HG02623 (cell line): ENCODE data around the gene SLC7A5.
A peak's percentile ranks its signal among the peaks of the same experiment; 100 is the strongest.
"Not testable (repeated sequence)": the region's sequence is repeated elsewhere in the genome, so short reads cannot be mapped to it uniquely, and the experiment has no call there.

Source experiments
- ATAC-seq: cut with Tn5 transposase; IDR thresholded peaks from one replicate; pipeline ENCODE4 v1.9.1; 2021; ENCODE audit warnings: moderate library complexity; ENCODE audit not compliant: unreplicated experiment

The SLC7A5 gene

DNA sequence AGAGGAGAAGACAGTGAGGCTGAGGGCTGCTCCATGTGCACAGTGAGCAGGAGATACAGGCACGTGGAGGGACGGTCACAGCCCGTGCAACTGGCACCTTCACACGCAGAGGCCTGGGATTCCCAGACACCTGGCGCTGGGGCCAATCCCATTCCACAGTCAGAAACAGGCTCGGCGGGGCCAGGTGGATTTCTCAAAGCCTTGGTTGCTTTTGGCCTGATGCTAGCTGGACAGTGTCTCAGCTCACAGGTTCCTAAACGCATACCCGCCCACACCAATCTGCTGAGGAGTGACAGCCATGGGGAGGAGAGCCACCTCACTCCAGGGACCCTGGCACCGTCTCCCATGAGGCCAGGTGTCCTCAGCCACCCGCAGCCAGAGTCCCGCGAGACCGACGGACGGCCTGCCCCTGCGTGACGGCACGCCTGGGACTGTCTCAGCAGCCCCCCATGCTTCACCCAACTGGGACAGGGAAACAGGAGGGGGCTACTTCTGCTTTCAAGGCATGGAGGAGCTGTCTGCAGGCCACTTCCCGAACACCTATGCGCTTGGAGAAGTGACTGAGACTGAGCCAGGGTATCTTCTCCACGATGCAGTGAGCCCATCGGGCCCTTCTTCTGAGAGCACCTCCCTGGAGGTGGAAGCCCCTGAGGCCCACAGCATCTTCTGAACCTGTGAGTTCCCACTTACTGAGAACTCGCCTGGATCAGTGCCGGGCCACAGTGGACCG lies 6.5 kb downstream of the SLC7A5 start:
- not testable (repeated sequence) for ATAC-seq

DNA sequence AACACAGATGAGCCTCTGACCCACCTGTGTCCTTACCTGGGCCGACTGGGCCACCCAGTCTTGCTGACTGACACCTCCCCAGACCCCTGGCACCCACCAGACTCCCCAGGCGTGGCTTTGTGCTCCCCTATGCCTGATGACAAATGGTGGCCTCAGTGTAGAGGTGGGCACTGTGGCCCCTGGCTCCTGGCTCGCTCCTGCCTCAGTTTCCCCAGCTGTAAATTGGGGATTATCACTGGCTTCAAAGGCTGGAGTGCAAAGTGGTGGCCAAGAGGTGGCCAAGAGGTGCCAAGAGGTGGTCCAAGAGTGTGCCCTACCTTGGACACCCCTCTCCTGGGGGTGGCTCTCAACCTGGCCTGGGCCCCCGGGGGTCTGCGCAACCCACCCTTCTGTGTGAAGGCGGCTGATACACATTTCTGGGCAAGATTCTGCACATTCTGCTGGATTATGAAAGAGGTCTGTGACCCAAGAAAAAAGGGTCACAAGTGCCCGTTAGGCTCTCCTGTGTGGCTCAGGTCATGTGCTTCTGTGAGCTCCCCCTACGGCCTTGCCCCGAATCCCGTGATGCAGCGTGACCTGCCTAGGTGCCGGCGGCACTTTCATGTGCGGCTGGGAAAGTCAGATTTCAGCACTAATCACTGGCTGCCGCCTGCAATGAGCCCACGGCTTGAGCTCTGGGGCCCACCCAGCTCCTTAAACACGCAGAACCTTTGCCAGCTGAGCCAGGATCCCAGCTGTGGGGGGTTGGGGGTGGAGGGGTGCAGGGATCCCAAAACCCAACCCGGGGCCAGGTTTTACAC lies 7.8 kb downstream of the SLC7A5 start:
- not testable (repeated sequence) for ATAC-seq

DNA sequence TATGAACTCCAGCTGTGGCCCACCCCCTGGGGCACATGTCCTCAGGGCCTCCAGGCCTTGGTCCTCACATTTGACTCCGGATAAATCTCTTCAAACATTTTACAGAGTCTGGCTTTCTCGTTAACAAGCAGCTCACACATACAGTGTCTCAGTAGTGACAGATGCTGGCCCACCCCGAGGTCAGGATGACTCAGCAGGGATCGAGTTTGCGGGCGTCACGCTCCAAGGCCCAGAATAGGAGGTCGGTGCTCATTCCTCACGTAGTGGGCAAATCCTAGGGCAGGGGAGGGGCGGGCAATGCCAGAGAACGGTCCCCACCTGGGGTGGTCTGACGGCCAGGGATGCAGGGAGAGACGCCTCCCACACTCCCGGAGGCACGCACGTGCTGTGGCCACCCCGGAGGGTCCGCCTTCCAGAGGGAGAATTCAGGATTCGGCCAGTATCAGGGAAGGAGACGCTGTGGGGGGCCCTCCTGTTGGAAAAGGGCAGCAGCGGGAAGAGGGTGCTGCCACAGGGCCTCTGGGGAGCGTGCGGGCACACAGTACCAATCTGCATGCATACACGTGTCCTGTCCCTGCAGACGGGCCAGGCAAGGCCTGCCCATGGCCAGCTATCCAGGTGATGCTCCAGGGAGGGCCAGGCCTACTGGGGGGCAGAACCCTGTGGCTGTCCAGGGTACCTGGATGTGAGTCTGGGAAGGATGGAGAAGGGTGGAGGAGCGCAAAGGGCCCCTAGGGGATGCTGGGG lies 8.6 kb downstream of the SLC7A5 start:
- ATAC-seq = no peak

DNA sequence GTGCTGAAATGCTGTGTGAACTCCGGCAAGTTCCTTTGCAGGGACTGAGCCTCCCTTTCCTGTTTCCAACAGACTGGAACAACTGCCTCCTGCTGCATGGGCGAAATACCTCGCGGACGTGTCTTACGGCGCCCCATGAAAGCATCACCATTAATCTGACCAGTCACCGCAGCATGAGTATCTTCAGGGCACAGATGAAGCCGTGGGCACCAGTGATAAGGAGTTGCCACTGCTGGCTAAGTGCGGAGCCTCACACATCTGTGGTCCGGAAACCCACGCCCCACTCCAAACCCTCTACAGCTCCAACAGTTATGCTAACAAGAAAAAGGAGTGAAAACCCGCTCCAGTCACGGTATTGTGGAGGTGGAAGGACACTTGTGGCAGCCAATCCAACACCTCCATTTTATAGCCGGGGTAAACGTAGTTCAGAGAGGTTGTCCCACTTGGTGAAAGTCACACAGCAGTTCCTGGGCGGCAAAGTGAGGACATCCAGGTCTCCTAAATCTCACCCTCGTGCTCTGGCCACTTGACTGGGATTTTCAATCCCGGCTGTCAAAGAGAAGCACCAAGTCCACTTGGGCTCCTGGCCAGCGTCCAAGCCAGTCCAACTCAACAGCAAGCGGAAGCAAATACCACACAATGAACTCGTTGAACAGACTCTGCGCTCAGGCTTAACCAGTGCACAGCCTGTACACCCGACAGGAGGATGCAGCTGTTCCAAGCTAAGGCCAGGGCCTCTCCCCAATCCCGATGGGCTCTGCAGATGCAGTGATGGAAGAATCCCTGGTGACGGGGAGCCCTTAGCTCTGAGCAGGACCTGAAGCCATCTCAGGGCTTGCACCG lies 10.9 kb downstream of the SLC7A5 start:
- ATAC-seq = not testable (repeated sequence)

DNA sequence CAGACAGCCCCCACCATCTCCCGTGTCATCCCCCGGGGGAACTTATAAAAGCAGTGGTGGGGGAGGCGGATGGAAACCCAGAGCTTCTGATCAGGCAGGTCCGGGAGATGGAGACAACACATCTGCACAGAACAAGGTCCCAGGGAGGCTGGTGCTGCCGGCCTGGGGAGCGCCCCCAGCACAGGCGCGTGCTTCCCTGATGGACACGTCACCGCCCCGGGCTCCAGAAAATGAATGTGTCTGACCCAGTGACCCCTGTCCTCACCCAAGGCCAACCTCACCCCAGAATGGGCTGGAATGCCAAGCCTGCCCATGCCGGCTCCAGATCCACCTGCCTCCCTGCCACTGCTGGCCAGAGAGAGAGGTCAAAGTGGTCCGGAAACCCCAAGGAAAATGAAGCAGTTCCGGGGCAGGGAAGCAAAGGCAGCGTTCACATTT lies 12.5 kb downstream of the SLC7A5 start:
- no peak for ATAC-seq

DNA sequence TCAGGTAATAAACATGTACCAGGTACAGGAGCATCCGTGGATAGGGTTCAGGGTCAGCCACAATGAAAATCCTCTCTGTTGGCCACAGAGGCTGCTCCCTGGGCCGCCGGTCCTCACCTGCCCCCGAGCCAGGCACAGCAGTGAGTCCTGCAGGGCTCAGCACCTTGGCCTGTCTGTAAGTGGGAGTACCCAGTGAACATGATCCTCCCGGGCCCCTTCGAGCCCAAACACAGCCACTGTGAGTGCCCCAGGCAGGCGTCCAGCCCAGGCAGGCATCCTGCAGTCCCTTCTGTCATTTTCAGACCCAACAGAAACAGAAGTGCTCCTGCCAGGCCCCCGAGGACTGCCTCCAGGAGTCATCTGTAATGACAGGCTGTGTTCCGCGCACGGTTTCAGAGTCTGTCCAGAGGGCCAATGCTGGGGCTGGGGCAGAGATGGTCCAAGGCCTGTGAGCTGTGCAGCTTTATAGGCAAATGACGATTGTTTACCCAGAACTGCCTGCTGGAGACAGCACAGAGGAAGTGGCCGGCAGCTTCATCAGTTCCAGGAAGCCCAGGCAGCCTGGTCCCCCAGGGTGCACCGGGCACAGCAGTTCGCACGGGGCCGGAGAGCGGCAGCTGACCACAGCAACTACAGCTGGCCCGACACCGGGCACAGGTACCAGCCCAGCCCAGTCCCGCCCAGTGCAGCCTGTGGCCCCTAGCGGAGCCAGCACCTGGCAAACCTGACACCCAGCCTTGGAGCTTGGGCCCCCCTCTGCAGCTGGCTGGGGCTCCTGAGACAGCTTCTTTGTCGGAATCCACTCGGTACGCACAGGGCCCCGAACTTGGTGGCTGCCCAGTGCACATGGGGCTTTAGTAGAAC lies 13.2 kb downstream of the SLC7A5 start:
- ATAC-seq = no peak

DNA sequence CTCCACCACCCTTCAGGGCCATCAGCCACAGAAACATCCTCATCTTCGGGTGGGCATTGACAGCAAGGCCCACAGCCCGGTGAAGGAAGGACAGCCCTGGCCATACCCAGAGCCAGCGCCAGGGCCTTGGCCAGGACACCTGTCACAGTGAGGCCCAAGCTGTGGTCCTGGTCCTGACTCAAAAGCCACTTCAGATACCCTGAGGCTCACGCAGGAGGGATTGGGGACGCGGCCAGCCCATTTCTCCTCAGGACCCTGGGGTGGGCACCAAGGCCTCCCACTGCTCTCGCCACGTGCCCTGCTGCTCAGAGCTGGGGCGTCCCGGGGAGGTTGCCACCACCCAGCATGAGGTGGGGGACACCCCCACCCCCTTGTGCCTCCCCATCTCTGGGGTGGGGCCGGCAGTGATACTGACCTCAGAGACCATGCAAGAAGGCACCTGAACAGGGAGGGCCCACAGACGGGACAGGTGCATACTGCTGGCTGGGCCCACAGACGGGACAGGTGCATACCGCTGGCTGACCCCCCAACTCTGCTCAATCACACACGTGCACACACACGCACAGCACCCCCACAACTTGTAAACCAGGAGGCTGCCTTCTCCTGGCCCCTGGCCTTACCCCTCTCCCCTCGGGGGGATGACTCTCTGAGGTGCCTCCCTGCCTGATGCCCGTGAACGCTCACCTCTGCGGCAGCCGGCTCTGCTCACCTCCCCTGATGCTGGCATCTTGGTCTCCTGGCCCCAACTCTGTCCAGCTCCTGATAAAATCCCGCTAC lies 14.2 kb downstream of the SLC7A5 start:
- no peak for ATAC-seq

DNA sequence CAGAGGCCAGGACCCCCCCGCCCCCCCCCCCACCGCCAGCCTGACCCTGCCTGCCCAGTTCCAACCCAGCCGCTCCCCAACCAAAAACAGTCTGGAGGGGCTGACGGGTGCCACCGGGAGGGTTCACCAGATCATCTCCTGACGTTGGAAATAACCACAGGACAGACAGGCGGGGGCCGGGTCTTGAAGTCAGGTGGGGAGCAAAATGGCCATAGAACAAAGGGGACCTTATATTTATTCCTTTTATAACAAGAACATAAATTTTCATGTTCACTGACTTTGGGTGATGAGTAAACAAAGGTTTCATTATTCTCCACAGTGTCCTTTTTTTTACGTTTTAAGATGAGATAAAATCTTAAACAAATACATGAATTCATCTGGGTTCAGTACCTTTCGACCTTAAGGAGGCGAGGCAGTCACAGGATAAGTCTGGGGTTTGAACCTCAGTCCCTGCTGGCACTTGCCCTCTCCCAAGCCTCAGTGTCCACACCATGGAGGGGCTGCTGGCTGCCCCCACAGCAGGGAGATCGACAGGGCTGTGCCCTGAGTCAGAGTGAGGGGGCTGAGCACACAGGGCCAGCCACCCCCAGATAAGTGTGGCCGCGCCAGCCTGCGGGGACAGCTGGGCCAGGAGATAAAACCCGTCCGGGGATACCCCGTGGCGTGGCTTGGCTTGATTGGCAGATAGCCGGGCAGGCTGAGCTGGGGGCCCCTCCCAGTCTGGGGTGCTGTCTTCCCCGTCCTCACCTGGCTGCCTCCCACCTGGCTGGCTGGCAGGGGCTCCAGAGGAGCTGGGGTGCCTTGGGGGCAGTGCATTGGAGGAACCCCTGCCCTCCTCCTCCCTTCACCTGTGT lies 15.0 kb downstream of the SLC7A5 start:
- no peak for ATAC-seq

DNA sequence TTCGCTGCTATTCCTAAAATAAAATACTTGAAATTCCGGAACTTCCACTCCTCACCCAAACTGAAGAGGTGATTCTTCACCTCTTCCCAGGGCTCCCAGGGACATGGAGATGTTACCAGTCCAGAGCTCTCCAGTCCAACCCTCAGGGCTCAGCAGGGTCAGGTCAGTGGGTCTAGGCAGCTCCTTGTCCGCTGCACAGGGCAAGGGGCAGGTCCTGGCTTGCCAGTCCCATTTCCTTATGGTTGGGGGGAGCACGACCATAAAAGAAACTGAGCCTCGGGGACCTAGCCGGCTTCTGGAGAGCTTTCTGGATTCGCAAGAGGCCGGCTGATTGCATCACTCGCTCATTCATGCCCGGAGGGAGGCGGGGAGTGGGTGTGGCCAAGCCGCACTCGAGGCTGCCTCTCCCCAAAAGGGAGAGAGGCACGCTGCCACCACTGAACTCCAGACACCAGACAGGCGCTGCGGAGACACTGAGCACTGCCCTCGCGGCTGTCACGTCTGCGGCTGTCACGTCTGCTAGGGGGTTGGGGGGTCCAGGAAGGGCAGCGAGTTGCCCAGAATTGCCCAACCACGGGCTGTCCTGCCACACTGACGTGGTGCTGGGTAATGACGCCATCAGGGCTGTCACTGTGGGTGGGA lies 15.8 kb downstream of the SLC7A5 start:
- ATAC-seq = peak; percentile 54

DNA sequence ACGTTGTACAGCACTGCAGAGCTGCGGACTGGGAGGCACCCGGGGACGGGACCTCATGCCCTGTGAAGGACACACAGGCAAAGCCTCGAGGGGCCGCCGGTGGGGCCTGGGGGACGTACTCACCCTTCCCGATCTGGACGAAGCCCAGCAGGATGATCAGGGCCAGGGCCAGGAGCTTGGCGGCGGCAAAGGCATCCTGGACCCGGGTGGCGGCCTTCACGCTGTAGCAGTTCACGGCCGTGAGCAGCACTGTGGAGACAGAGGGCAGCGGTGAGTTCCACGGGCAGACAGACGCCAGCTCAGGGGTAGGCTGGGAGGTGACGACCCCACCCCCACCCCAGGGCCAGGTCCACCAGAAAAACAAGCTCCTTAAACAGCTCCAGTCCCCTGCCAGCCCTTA lies 17.7 kb downstream of the SLC7A5 start:
- ATAC-seq = no peak

DNA sequence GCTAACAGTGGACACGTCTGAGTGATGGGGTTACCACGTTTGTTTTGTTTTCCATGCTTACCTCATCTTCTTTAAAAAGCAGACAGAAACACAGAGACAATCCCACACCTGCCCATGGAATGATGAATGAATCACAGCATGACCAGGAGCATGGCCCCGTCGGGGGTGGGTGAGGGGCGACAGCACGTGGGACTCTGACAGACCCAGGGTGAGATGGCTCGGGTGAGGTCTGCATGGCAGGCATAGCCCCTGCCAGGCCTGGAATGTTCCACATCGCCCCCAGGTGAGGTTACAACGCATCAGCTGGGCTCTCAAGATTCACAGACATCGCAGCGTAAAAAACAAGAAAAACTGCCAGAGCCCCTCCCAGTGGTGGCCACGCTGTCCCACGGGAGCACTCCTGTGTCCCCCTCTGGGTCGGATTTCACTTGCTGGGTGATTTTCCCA lies 18.1 kb downstream of the SLC7A5 start:
- ATAC-seq = no peak

DNA sequence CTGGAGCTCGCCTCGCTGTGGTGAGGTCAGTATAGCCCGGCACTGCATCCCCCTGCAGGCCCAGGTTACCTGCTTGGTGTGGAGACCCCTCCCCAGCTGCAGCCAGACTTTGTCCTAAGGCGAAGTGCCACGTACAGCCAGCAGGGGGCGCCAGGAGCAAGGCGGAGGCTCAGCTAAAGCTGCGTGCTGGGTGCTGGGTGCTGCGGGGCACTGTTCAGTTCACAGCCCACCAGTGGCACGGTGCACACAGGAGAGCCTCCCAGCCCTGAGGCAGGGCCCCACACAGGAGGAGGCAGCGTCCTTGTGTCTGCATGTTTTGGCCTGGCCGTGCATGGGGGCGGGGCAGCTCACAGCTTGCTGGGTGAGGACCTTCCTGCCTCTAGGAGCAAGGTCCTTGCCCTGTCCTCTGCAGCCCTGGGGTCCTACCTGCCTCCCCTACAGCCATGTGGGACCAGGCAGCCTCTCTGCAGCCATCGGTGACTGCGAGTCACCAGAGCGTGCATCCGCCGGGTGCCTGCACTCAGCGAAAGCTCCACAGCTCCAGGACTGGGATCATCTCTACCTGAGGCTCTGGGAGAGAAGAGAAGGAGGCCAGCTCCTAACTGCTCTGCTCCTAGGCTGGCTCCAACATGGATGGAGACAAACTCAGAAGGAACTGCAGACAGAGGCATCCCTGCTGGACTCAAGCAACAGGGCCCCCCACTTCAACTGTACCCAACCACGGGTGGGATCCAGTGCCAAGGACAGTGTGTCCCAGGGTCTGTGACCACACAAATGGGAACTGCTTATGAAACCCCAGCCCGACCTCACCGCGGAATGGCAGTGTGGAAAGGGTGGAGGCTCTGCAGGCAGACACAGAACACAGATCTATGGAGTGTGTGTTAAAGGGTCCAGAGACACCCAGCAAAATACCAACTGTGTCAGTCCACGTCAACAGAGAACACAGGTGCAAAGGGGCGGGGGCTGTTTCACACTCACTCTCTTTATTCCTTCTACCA lies 19.0 kb downstream of the SLC7A5 start:
- ATAC-seq = no peak

DNA sequence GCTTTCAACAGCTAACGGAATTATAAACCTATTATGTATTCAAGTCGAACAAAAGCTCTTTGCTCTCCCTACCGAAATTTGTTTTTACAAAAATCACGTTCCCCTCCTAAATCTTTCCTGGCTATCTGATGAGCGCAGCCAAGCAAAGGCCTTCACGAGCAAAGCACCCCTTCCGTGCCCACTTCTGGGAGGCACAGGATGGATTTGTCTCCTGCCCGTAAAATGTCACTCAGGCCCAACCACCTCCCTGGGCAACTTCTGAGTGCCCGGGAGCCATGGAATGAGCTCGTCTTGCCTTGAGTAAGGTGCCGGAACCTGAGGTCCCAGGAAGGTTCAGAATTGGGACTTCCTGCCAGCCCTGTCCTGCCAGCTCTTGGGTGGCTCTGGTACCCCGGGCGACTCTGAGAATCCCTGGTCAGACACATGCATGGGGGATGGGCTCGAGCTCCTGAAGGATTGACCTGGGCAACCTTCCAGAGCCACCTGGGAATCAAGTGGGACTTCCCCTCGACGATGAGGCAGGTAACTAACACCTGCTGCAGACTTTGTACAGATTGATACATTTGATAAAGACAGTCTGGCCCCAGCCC lies 19.8 kb downstream of the SLC7A5 start:
- no peak for ATAC-seq

DNA sequence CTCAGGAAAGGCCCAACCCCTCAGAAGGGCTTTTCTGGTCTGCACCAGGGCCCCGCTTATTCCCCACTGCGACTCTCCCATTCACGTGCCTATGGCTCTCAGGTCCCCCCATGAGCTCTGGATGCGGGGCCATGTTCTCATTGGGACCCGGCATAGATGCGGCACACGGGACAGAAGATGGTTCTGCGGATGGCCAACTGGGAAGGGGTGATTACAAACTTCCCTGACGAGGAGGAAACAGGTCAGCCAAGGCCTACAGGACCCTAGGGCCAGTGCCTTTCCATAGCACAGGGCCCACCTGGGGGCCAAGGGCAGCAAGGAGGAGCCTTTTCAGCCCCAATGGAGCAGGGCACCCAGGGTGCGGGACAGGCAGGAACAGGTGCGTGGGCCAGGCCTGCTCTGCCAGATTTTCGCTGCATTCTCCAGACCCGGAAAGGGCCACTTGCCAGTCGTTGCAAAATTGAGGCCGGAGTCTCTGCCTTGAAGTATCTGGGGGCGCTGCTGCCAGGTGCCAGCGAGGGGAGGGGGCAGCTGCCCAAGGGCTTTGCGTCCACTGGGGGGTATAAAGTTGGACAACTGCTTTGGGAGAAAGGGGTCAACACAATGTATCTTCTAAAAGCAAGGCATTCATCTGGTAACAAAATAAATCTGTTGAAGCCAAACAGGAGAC lies 20.5 kb downstream of the SLC7A5 start:
- no peak for ATAC-seq
